GM23338 (cell line): ENCODE measurements around the gene HLA-B. TPM values are rescaled to one million over a fixed set of nuclear protein-coding genes. Genes with fewer than 3 reads are reported as not detected.

ENCODE experiments used
- ATAC-seq: fragments of 200-7000 bp; cut with Tn5 transposase; 3 replicates; pipeline ENCODE4 v1.9.1; 2020
- DNase-seq: peaks from one replicate; pipeline ENCODE4 v3.0.0-alpha.2; 2015; ENCODE audit warnings: low spot score
- H2AFZ ChIP-seq: fragments of 200-600 bp; sonication (generic); 2 replicates; pipeline ENCODE4 v1.8.0; 2016; ENCODE audit warnings: antibody characterized with exemption, mild to moderate bottlenecking, moderate library complexity
- H3F3A ChIP-seq: fragments of 200-600 bp; sonication (generic); replicated peaks from 2 replicates; pipeline ENCODE4 v1.8.0; 2017; ENCODE audit warnings: antibody characterized with exemption, mixed run types, low read depth
- H3K27ac ChIP-seq: fragments of 200-600 bp; sonication (generic); 2 replicates; pipeline ENCODE4 v1.6.1; 2016; ENCODE audit warnings: low read depth
- H3K27me3 ChIP-seq: fragments of 200-600 bp; sonication (generic); 2 replicates; pipeline ENCODE4 v1.8.0; 2016; ENCODE audit warnings: mild to moderate bottlenecking, mixed run types, moderate library complexity; ENCODE audit not compliant: insufficient read depth
- H3K36me3 ChIP-seq: fragments of 200-600 bp; sonication (generic); 2 replicates; pipeline ENCODE4 v1.8.0; 2016; ENCODE audit warnings: mild to moderate bottlenecking; ENCODE audit not compliant: insufficient read depth
- H3K4me1 ChIP-seq: fragments of 200-600 bp; sonication (generic); 2 replicates; pipeline ENCODE4 v1.8.0; 2016; ENCODE audit warnings: mild to moderate bottlenecking, moderate library complexity; ENCODE audit not compliant: insufficient read depth
- H3K4me2 ChIP-seq: fragments of 200-600 bp; sonication (generic); 2 replicates; pipeline ENCODE4 v1.7.1; 2017; ENCODE audit warnings: mixed run types
- H3K4me3 ChIP-seq: fragments of 200-600 bp; sonication (generic); 2 replicates; pipeline ENCODE4 v1.6.1; 2016; ENCODE audit warnings: mixed run types
- H3K79me2 ChIP-seq: fragments of 200-600 bp; sonication (generic); replicated peaks from 2 replicates; pipeline ENCODE4 v1.8.0; 2017; ENCODE audit warnings: mild to moderate bottlenecking; ENCODE audit not compliant: insufficient read depth
- H3K9me2 ChIP-seq: fragments of 200-600 bp; sonication (generic); 2 replicates; pipeline ENCODE4 v1.8.0; 2017; ENCODE audit not compliant: insufficient read depth
- H4K20me1 ChIP-seq: fragments of 200-600 bp; sonication (generic); replicated peaks from 2 replicates; pipeline ENCODE4 v1.8.0; 2017; ENCODE audit warnings: mild to moderate bottlenecking; ENCODE audit not compliant: insufficient read depth
- H3K27ac Mint-ChIP-seq: 2 replicates; pipeline ENCODE4 v1.8.0; 2020; ENCODE audit warnings: inconsistent platforms, mild to moderate bottlenecking, moderate library complexity, mixed read lengths
- H3K27me3 Mint-ChIP-seq: 3 replicates; pipeline ENCODE4 v1.8.0; 2022; ENCODE audit warnings: low read depth, mild to moderate bottlenecking, moderate library complexity, mixed read lengths, inconsistent platforms; ENCODE audit not compliant: insufficient read depth, poor library complexity
- H3K36me3 Mint-ChIP-seq: 3 replicates; pipeline ENCODE4 v1.8.0; 2021; ENCODE audit warnings: low read depth, mild to moderate bottlenecking, inconsistent platforms, moderate library complexity, mixed read lengths
- H3K4me1 Mint-ChIP-seq: 3 replicates; pipeline ENCODE4 v1.8.0; 2020; ENCODE audit warnings: mild to moderate bottlenecking, inconsistent platforms, mixed read lengths
- H3K4me3 Mint-ChIP-seq: 3 replicates; pipeline ENCODE4 v1.8.0; 2021; ENCODE audit warnings: moderate library complexity, mild to moderate bottlenecking, inconsistent platforms, mixed read lengths
- H3K9me3 Mint-ChIP-seq: 3 replicates; pipeline ENCODE4 v1.8.0; 2020; ENCODE audit warnings: moderate library complexity, mild to moderate bottlenecking, inconsistent platforms, mixed read lengths
- CREB1 ChIP-seq: fragments of 250-450 bp; sonication (Bioruptor Pico); IDR thresholded peaks from 2 replicates; pipeline ENCODE4 v1.5.0; 2020; ENCODE audit warnings: low read depth, mild to moderate bottlenecking, moderate library complexity
- ETS1 ChIP-seq: IDR thresholded peaks from 2 replicates; pipeline ENCODE4 v1.6.1; 2016; ENCODE audit warnings: antibody characterized with exemption
- JUNB ChIP-seq: IDR thresholded peaks from one replicate; pipeline ENCODE4 v1.6.1; 2016; ENCODE audit warnings: antibody characterized with exemption; ENCODE audit not compliant: unreplicated experiment
- NANOG ChIP-seq: IDR thresholded peaks from 2 replicates; pipeline ENCODE4 v1.6.1; 2016; ENCODE audit warnings: antibody characterized with exemption, borderline replicate concordance
- POLR2AphosphoS5 ChIP-seq: IDR thresholded peaks from 2 replicates; pipeline ENCODE4 v1.6.1; 2016; ENCODE audit warnings: antibody characterized with exemption, low read depth
- ZNF114 ChIP-seq: fragments of 250-450 bp; sonication (Bioruptor Pico); IDR thresholded peaks from 2 replicates; pipeline ENCODE4 v1.5.0; 2020; ENCODE audit warnings: mild to moderate bottlenecking, moderate library complexity
- ZNF462 ChIP-seq: fragments of 250-450 bp; sonication (Bioruptor Pico); IDR thresholded peaks from 2 replicates; pipeline ENCODE4 v1.5.0; 2020; ENCODE audit warnings: mild to moderate bottlenecking, moderate library complexity
- polyA plus RNA-seq: library from polyadenylated mRNA; unstranded; fragments of >200 nt; fragmentation: Nextera tagmentation; extraction: Ambion mirVana; gene quantifications from 2 replicates; pipeline ENCODE4 v1.2.1, GENCODE V29; 2016
- total RNA-seq: library from RNA; depleted of rRNA; stranded (reverse); fragments of >200 nt; shearing (Covaris generic); gene quantifications from 2 replicates; pipeline ENCODE4 v1.2.3, GENCODE V29; 2014

Gene HLA-B
- total and polyA plus RNA-seq, 2 experiments from 2014 or later = 44.3 to 86.0 TPM

DNA sequence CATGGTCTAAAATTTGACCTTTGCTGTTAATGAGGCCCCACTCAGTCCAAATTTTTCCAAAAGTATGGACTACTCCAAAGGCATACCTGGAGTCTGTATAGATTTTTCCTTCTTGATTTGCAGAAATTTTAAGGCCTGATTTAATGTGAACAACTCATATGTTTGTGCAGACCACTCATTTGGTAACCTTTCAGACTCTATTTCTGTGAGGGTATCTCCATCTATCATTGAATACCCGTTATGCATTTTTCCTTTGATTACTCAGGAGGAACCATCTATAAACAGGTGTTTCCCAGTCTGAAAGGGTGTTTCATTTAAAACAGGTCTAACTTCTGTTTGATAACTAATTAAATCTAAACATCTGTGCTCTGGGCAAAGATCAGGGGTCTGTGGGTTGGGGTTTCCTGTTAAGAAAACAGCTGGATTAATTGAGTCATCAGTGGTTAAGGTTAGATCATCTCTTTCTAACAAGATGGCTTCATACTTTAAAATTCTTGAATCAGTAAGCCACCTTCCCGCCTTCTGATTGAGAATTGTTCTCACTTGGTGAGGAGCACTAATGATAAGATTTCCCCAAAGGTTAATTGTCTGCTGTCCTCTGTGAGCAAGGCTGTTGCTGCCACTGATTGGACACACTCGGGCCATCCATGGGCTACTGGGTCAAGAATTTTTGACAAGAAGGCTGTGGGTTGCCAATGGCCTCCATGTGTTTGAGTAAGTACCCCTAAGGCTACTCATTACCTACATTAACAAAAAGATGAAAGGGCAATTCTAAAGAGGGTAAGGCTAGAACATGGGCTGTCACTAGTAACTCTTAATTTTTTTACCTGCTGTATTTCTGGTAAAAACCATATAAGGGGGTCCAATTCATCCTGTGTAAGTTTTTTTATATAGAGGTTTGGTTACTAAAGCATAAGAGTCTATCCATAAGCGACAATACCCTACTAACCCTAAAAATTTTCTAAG, 24.1 kb downstream of the HLA-B start:
- H3K9me3 Mint-ChIP-seq = peaks cover 70% of the 10 kb centered on the region
- Histone ChIP-seq H3K4me2 (no peak overlapping the region), H3K27me3 (no peaks in the 10 kb centered on the region), H3K79me2 (no peaks in the 10 kb centered on the region), H3K4me1 (no peaks in the 10 kb centered on the region), H2AFZ (no peak overlapping the region), H3K27ac (no peak overlapping the region), H3K9me2 (peaks cover 7% of the 10 kb centered on the region), H3F3A (no peaks in the 10 kb centered on the region), H4K20me1 (no peaks in the 10 kb centered on the region), H3K36me3 (peaks cover 14% of the 10 kb centered on the region; the same call in 1 of the 2 replicates), H3K4me3 (no peak overlapping the region)
- ATAC-seq (no peak), DNase-seq (no peak)
- TF ChIP-seq ETS1 (no peak), JUNB (no peak), ZNF114 (CRISPR knock-in tag) (no peak), NANOG (no peak), POLR2AphosphoS5 (no peak)
- peaks cover 54% of the 10 kb centered on the region for H3K36me3 Mint-ChIP-seq
- H3K27me3 Mint-ChIP-seq = peaks cover 8% of the 10 kb centered on the region
- no peaks in the 10 kb centered on the region for H3K4me1 Mint-ChIP-seq
- no peak overlapping the region for H3K27ac Mint-ChIP-seq
- no peak overlapping the region for H3K4me3 Mint-ChIP-seq

DNA sequence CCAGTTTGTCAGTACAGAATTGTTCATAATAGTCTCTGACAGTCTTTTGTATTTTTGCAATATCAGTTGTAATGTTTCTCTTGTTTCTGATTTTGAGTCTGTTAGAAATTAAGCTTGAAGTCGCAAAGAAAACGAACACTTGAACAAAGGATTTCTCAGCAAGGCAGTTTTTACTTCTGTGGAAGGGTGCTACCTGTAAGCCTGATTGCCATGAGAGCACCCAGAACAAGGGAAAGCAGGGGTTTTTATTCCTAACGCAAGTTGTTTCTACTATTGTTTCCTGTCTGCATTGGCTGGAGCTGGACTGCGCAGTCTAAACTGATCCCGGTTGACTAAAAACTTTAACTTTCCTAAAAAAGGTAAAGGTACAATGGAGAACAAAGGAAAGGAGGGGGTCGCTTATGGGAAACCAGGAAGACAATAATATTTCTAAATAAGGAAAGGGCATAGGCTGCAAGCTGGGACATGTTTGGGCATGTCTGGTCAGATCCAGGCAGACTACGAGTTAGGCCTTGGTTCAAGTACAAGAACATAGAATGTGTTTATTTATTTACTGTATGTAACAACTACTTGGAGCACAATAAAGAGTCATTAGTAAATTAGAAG, 28.5 kb downstream of the HLA-B start:
- H3K27ac Mint-ChIP-seq = peak overlapping the region; percentile 55; the same call in 1 of the 2 replicates
- no peak overlapping the region for H3K4me3 Mint-ChIP-seq
- no peak overlapping the region for H3K4me3 ChIP-seq

DNA sequence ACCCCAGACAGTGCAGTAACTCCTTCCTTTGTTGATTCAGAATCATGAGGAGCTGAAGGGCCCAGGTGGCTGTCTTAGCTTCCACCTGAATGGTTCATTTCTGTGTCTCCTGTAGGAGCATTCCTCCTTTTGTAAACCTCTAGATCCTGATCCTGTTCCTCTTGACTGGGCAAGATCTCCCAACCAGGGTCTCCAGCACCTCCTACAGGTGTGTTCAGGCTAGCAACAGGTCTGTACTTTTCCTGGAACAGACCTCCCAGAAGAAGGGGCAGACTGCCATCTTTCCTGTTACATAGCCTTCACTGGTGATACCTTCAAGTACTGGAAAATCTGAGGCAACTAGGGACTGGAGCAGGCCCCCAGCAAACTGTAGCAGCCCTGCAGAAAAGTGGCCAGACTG, 35.2 kb downstream of the HLA-B start:
- Histone ChIP-seq H3K9me2 (0 out of 2 replicates have a peak, but pooled peaks cover 8% of the 10 kb centered on the region), H2AFZ (no peak overlapping the region), H3K4me1 (no peaks in the 10 kb centered on the region), H3K4me2 (no peak overlapping the region), H3K79me2 (no peaks in the 10 kb centered on the region), H3K36me3 (no peaks in the 10 kb centered on the region), H3F3A (no peaks in the 10 kb centered on the region), H4K20me1 (no peaks in the 10 kb centered on the region), H3K27ac (no peak overlapping the region), H3K4me3 (no peak overlapping the region), H3K27me3 (no peaks in the 10 kb centered on the region)
- no peak overlapping the region for H3K4me3 Mint-ChIP-seq
- H3K9me3 Mint-ChIP-seq = peaks cover 4% of the 10 kb centered on the region
- ATAC-seq (peak; percentile 93), DNase-seq (peak; percentile 70)
- no peak overlapping the region for H3K27ac Mint-ChIP-seq
- H3K27me3 Mint-ChIP-seq = no peaks in the 10 kb centered on the region
- 0 out of 3 replicates have a peak, but pooled peaks cover under 1% of the 10 kb centered on the region for H3K36me3 Mint-ChIP-seq
- H3K4me1 Mint-ChIP-seq = no peaks in the 10 kb centered on the region; the same call in 2 of the 3 replicates
- TF ChIP-seq ZNF462 (CRISPR knock-in tag) (peak; percentile 41; the same call in 1 of the 2 replicates), NANOG (no peak)

More for the DNA sequence above, 28.5 kb downstream of the HLA-B start:
- H3K4me1 Mint-ChIP-seq = no peaks in the 10 kb centered on the region
- Histone ChIP-seq H3K4me2 (no peak overlapping the region), H2AFZ (no peak overlapping the region), H4K20me1 (no peaks in the 10 kb centered on the region), H3F3A (no peaks in the 10 kb centered on the region), H3K79me2 (no peaks in the 10 kb centered on the region), H3K27me3 (no peaks in the 10 kb centered on the region), H3K27ac (no peak overlapping the region), H3K36me3 (peaks cover 8% of the 10 kb centered on the region), H3K9me2 (peaks cover 7% of the 10 kb centered on the region), H3K4me1 (no peaks in the 10 kb centered on the region)
- no peaks in the 10 kb centered on the region for H3K27me3 Mint-ChIP-seq
- DNase-seq = peak; percentile 65
- H3K36me3 Mint-ChIP-seq = peaks cover 34% of the 10 kb centered on the region
- peaks cover 53% of the 10 kb centered on the region for H3K9me3 Mint-ChIP-seq
- ATAC-seq = no peak
- no peak for TF ChIP-seq CREB1 (CRISPR knock-in tag)
